Measurements from ENCODE around the gene ZFHX3. TPM values are rescaled to one million over a fixed set of nuclear protein-coding genes. Genes with fewer than 3 reads are reported as not detected.

The ZFHX3 gene
- total and polyA plus RNA-seq, 2 experiments from 2014 or later, result 2.8 to 3.9 TPM

DNA sequence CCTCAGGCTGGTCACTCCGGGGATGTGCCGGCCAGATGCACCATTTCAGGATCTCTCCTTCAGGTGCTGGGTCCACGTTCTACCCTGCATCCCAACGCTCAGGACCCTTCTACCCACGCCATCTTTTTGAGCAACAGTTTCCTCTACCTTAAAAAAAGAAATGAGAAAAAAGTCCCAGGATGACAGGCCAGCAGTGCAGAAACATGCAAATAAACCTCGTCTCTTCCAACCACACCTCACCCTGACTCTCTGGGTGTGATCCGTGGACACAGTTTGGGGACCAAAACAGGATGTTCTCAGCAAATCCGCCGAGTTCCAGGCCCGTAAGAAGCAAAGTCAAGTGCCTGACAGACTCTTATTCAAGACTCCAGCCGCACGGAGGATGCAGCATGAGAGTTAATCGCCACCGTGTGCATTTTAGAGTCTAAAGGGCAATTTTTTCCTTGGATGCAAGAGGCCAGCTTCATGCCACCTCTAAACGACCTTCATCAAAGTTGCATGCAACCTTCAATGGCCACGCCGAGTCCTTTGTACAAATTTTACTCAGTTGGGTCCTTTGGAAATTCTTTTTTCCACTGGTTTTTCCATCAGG, 99.6 kb downstream of the ZFHX3 start:
- H3F3A ChIP-seq (ENCODE audit: insufficient read depth), result 0 out of 2 replicates have a peak, but pooled peaks cover 4% of the 10 kb centered on the region
- 88 to 92% methylated on average over 17 of the region's 17 CpGs for WGBS, 2 experiments (ENCODE audit: low coverage in 1 of 2, low lambda C conversion rate in 2 of 2, missing lambda C conversion rate in 2 of 2)
- TF ChIP-seq EZH2phosphoT487 (IDR thresholded peaks at IDR 0.05; ENCODE audit: insufficient read depth, low read depth) (no peak), EZH2 (IDR thresholded peaks at IDR 0.05; ENCODE audit: insufficient read depth, poor library complexity, severe bottlenecking) (no peak)
- H3K36me3 ChIP-seq (ENCODE audit: low read depth), result no peaks in the 10 kb centered on the region; the same call in 1 of the 2 replicates
- no peaks in the 10 kb centered on the region for H3K9me2 ChIP-seq (ENCODE audit: insufficient read depth)
- H3K4me2 ChIP-seq (ENCODE audit: unreplicated experiment), result no peak overlapping the region
- no peak overlapping the region for H3K27ac ChIP-seq
- in situ Hi-C loops (cut with MboI), result no loop called here
- H3K4me1 ChIP-seq (ENCODE audit: insufficient read depth), result no peaks in the 10 kb centered on the region
- H3K27me3 ChIP-seq (replicated peaks; ENCODE audit: insufficient read depth), result no peaks in the 10 kb centered on the region
- H3K79me2 ChIP-seq (ENCODE audit: insufficient read depth), result peaks cover 84% of the 10 kb centered on the region
- H4K20me1 ChIP-seq (ENCODE audit: insufficient read depth), result no peaks in the 10 kb centered on the region; the same call in 1 of the 2 replicates
- no peak overlapping the region for H3K4me3 ChIP-seq
- no peak overlapping the region for H3K9ac ChIP-seq
- DNase-seq, result no peak
- H3K9me3 ChIP-seq (ENCODE audit: low read depth), result no peaks in the 10 kb centered on the region
- no peak overlapping the region for H2AFZ ChIP-seq

DNA sequence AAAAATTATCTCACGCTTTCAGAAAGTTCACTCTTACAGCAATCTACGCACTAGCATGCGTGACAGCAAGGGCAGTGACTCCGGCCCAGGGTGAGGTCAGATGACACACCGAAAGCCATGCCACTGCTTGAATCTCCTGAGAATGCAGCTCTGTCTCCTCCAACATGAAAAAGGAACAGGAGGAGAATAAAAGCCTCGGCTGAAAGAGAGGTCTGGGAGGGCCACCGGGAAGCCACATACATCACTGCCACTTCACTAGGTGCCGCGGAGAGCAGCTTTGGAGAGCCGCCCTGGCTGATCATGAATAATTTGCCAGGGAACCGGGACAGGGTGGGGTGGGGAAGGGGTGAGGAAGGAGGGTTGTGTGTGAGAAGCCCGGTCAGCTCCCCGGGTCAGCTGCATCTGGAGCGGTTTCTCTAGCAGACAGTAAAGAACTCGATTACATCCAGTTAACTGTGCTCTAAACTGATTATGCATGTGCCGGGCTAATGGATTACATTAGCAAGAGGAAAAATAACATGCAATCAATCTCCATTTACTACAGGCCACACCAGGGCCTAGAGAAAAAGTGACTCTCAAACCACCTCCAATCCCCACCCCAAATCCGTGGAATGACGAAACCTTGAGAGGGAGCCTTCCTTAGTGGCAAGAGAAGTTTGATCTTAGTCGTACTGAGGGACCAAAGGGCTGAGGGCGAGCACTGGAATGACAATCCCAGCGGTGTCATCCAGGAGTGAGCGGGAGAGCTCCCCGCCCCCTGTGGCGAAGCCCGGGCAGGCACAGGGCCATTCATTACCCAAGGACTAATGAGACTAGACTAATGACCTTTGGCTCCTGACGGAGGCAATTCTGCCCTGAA, 100.3 kb downstream of the ZFHX3 start:
- in situ Hi-C loops (cut with MboI), result no loop called here
- Histone ChIP-seq H3K4me1 (ENCODE audit: insufficient read depth) (no peaks in the 10 kb centered on the region), H3K27me3 (replicated peaks; ENCODE audit: insufficient read depth) (no peaks in the 10 kb centered on the region), H3K4me3 (no peak overlapping the region), H3K79me2 (ENCODE audit: insufficient read depth) (peaks cover 84% of the 10 kb centered on the region), H2AFZ (no peak overlapping the region), H4K20me1 (ENCODE audit: insufficient read depth) (peaks cover 2% of the 10 kb centered on the region; the same call in 1 of the 2 replicates), H3K9me3 (ENCODE audit: low read depth) (no peaks in the 10 kb centered on the region), H3K4me2 (ENCODE audit: unreplicated experiment) (no peak overlapping the region), H3K9ac (no peak overlapping the region), H3K27ac (no peak overlapping the region), H3F3A (ENCODE audit: insufficient read depth) (no peaks in the 10 kb centered on the region), H3K36me3 (ENCODE audit: low read depth) (no peaks in the 10 kb centered on the region; the same call in 1 of the 2 replicates), H3K9me2 (ENCODE audit: insufficient read depth) (no peaks in the 10 kb centered on the region)
- peak; percentile 29 for DNase-seq
- 73 to 75% methylated on average over 26 of the region's 26 CpGs for WGBS, 2 experiments (ENCODE audit: low coverage in 1 of 2, low lambda C conversion rate in 2 of 2, missing lambda C conversion rate in 2 of 2)
- TF ChIP-seq EZH2 (IDR thresholded peaks at IDR 0.05; ENCODE audit: insufficient read depth, poor library complexity, severe bottlenecking) (no peak), EZH2phosphoT487 (IDR thresholded peaks at IDR 0.05; ENCODE audit: insufficient read depth, low read depth) (no peak)

DNA sequence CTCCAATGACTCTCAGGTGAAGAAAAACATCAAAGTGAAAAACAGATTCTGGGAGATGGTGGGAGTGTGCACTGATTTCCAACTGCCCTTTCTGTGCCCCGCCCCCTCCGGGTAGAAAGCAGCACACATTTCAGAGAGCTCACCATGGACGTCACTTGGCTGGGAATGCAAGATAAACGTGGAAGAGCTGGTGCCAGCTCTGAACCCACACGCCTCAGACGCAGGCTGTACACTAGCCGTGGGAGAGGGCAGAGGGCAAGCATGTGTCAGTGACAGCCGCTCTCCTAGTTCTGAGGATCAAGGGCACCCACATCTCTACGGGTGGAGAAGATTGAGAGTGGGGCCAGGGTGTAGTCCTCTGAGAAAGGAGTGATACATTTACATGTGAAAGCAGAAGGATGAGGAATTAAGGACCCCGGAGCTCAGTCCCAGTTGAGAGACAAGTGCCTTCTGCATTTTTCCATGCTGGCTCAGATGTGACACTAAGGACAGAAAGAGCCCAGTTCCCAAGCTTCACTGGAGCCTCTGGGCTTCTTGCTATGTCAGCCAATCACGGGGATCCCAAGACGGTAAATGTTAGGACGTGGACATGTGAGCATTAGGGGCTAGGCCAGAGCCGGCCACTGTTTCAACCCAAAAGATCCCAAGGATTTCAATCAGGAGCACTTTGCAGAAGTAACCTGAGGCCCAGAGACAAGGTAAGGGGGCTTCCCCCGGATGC, 101.3 kb downstream of the ZFHX3 start:
- no peaks in the 10 kb centered on the region; the same call in 1 of the 2 replicates for H3K36me3 ChIP-seq (ENCODE audit: low read depth)
- no peak overlapping the region for H3K9ac ChIP-seq
- 82% methylated on average over 15 of the region's 15 CpGs for WGBS, 2 experiments (ENCODE audit: low coverage in 1 of 2, low lambda C conversion rate in 2 of 2, missing lambda C conversion rate in 2 of 2)
- H3K79me2 ChIP-seq (ENCODE audit: insufficient read depth), result peaks cover 84% of the 10 kb centered on the region
- no peaks in the 10 kb centered on the region for H3K9me3 ChIP-seq (ENCODE audit: low read depth)
- H3K4me2 ChIP-seq (ENCODE audit: unreplicated experiment), result no peak overlapping the region
- no peaks in the 10 kb centered on the region for H3K4me1 ChIP-seq (ENCODE audit: insufficient read depth)
- H2AFZ ChIP-seq, result no peak overlapping the region
- no peaks in the 10 kb centered on the region for H3K9me2 ChIP-seq (ENCODE audit: insufficient read depth)
- H3K4me3 ChIP-seq, result no peak overlapping the region
- H4K20me1 ChIP-seq (ENCODE audit: insufficient read depth), result peaks cover 8% of the 10 kb centered on the region; the same call in 1 of the 2 replicates
- in situ Hi-C loops (cut with MboI), result no loop called here
- no peak overlapping the region for H3K27ac ChIP-seq
- no peak for DNase-seq
- no peaks in the 10 kb centered on the region for H3K27me3 ChIP-seq (replicated peaks; ENCODE audit: insufficient read depth)
- H3F3A ChIP-seq (ENCODE audit: insufficient read depth), result no peaks in the 10 kb centered on the region
- TF ChIP-seq EZH2 (IDR thresholded peaks at IDR 0.05; ENCODE audit: insufficient read depth, poor library complexity, severe bottlenecking) (no peak), EZH2phosphoT487 (IDR thresholded peaks at IDR 0.05; ENCODE audit: insufficient read depth, low read depth) (no peak)

DNA sequence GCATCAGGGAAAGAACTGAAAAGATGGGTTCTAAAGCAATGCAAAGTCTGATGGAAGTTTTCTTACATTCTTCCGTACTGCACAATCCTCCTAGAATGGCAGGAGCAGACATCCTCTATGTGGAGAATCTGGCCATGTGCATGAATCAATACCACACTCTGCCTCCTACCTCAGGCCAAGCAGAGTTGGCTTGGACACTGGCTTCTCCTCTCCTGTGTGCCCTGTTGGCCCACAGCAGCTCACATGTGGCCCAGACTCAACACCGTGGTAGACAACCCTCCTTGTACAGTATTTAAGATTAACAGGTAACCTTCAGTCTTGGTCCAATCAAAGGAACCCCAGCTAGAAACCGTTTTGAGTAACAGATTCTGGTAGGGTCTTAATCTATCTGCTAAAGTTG, 101.9 kb downstream of the ZFHX3 start:
- H3K4me2 ChIP-seq (ENCODE audit: unreplicated experiment), result no peak overlapping the region
- H4K20me1 ChIP-seq (ENCODE audit: insufficient read depth), result peaks cover 8% of the 10 kb centered on the region; the same call in 1 of the 2 replicates
- no peaks in the 10 kb centered on the region for H3F3A ChIP-seq (ENCODE audit: insufficient read depth)
- DNase-seq, result no peak
- H3K27ac ChIP-seq, result no peak overlapping the region
- no peaks in the 10 kb centered on the region; the same call in 1 of the 2 replicates for H3K36me3 ChIP-seq (ENCODE audit: low read depth)
- H3K27me3 ChIP-seq (replicated peaks; ENCODE audit: insufficient read depth), result no peaks in the 10 kb centered on the region
- no peaks in the 10 kb centered on the region for H3K9me2 ChIP-seq (ENCODE audit: insufficient read depth)
- H3K9me3 ChIP-seq (ENCODE audit: low read depth), result no peaks in the 10 kb centered on the region
- no peak overlapping the region for H2AFZ ChIP-seq
- WGBS, 2 experiments (ENCODE audit: low coverage in 1 of 2, low lambda C conversion rate in 2 of 2, missing lambda C conversion rate in 2 of 2), result 88 to 93% methylated on average over 3 of the region's 3 CpGs
- TF ChIP-seq EZH2phosphoT487 (IDR thresholded peaks at IDR 0.05; ENCODE audit: insufficient read depth, low read depth), result no peak
- no peak for TF ChIP-seq EZH2 (IDR thresholded peaks at IDR 0.05; ENCODE audit: insufficient read depth, poor library complexity, severe bottlenecking)
- H3K4me3 ChIP-seq, result no peak overlapping the region
- H3K9ac ChIP-seq, result no peak overlapping the region
- H3K4me1 ChIP-seq (ENCODE audit: insufficient read depth), result no peaks in the 10 kb centered on the region
- H3K79me2 ChIP-seq (ENCODE audit: insufficient read depth), result peaks cover 84% of the 10 kb centered on the region
- in situ Hi-C loops (cut with MboI), result no loop called here

All from GM23248 (cell line).